GM12872 (cell line): ENCODE data around the gene CXCR3.

Source experiments
- CTCF ChIP-seq: IDR thresholded peaks from 3 replicates; pipeline ENCODE4 v1.5.1; 2011; ENCODE audit warnings: low read depth, mild to moderate bottlenecking, low read length, moderate library complexity; ENCODE audit not compliant: insufficient read depth

CXCR3 gene

GRCh38 chrX:71578253-71579135, 39.8 kb downstream of the CXCR3 start, which contains the start of gene GCNA:
Gene GCNA (plus strand): TSS chrX:71578437. CDS start chrX:71580822, 2,385 bp downstream.
- TF ChIP-seq CTCF: no peak

- TF ChIP-seq CTCF: no peak
These were observed 40.6 kb downstream of the CXCR3 start for GRCh38 chrX:71577682-71578081.

- TF ChIP-seq CTCF: no peak
These were observed 44.7 kb downstream of the CXCR3 start for GRCh38 chrX:71573590-71573989.
